SK-N-MC (cell line): ENCODE data around the gene NUTM2E.
"Not testable (repeated sequence)": the region's sequence is repeated elsewhere in the genome, so short reads cannot be mapped to it uniquely, and the experiment has no call there.

Experiments used
- EZH2 ChIP-seq: fragments of 200-600 bp; sonication (generic); IDR thresholded peaks from one replicate; pipeline ENCODE4 v1.6.1; 2017; ENCODE audit warnings: antibody characterized with exemption
- FOXP2 ChIP-seq: optimal IDR thresholded peaks from 2 replicates; pipeline ENCODE3; 2011; ENCODE audit warnings: mild to moderate bottlenecking, moderate library complexity; ENCODE audit not compliant: insufficient read depth; ENCODE audit errors: extremely low read length, control extremely low read depth
- POLR2AphosphoS5 ChIP-seq: IDR thresholded peaks from 2 replicates; pipeline ENCODE4 v1.6.1; 2012; ENCODE audit warnings: mild to moderate bottlenecking, low read depth, low read length, borderline replicate concordance

GRCh38 chr10:79811895-79812294 is 14.6 kb upstream of the NUTM2E start:
- TF ChIP-seq EZH2, POLR2AphosphoS5, FOXP2: not testable (repeated sequence)
